GM18507 (cell line): ENCODE data around the gene EMID1.
A peak's percentile ranks its signal among the peaks of the same experiment; 100 is the strongest.

ENCODE experiments used
- DNase-seq: peaks from one replicate; pipeline ENCODE4 v3.0.0; 2011; ENCODE audit warnings: low read depth; ENCODE audit not compliant: insufficient read length; ENCODE audit errors: extremely low spot score
- FAIRE-seq: peaks from 2 replicates; lab custom pipeline; 2011; peaks lifted over from hg19 to GRCh38; lab: Jason Lieb, UNC

Gene EMID1

DNA sequence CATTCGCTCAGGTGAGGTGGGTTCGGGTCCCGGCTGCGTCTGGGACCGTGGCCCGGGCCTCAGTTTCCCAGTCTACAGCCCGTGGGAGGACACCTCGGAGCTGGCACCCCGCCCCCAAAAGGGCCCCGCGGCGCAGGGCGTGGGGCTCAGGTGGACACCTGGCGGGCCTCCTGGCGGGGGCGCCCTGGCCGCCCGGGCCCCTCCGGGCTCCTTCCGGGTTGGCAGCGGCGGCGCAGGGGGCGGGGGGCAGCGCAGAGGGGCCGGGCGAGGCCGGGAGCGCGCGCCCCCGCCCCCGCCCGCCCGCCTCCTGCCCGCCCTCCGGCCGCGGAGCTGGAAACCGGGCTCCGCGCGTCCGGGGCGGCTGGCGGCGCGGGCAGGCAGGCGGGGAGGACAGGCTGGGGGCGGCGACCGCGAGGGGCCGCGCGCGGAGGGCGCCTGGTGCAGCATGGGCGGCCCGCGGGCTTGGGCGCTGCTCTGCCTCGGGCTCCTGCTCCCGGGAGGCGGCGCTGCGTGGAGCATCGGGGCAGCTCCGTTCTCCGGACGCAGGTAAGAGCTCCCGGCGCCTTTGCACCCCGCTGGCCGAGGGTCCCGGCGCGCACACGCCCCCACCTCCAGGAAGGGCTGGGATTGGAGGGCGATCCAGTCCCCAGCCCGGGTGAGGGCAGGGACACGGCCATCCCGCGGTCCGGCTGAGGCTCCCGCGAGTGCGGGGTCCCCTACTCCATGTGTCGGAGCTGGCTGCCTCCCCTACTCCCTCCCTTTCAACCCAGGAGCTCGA lies at the start of gene EMID1:
TSS of gene EMID1 (plus strand) at position 303 of the 778 bp plus-strand sequence. CDS start at position 446, 143 bp downstream.
- FAIRE-seq (peak; percentile 66), DNase-seq (peak; percentile 38)

DNA sequence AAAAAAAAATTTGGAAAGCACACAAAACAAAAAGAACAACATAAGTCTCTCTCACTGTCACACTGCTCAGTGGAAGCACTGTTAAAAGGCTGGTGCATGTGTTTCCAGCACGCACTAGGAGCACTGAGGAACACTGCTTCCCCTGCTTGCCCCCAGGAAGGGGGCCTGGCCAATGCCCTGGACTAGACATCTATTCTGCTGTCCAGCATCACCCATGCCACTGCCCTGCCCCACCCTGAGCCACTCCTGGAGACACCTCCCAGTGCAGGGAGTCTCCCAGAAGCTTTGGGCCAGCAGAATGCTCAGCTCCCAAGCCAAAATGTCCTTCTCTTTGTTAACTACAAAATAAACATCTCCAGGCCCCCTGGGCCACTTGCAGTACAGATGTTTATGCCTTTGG lies 49.7 kb upstream of the EMID1 start:
- FAIRE-seq, result no peak
- DNase-seq, result no peak

- no peak for DNase-seq
- peak; percentile 77 for FAIRE-seq
Observed at GRCh38 chr22:29156507-29156906, 49.2 kb upstream of the EMID1 start.

GRCh38 chr22:29157759-29158535 lies 47.7 kb upstream of the EMID1 start:
- no peak for DNase-seq
- peak; percentile 68 for FAIRE-seq

- FAIRE-seq (no peak), DNase-seq (no peak)
Observed at GRCh38 chr22:29158546-29158945, 47.1 kb upstream of the EMID1 start.

- no peak for FAIRE-seq
Observed at GRCh38 chr22:29163808-29164207, 41.9 kb upstream of the EMID1 start.

GRCh38 chr22:29165321-29166060 lies 40.2 kb upstream of the EMID1 start:
- no peak for DNase-seq
- FAIRE-seq, result no peak

More at GRCh38 chr22:29163808-29164207, 41.9 kb upstream of the EMID1 start:
- DNase-seq, result no peak

- FAIRE-seq, result peak; percentile 60
- DNase-seq, result no peak
Observed at GRCh38 chr22:29166180-29166579, 39.5 kb upstream of the EMID1 start.

DNA sequence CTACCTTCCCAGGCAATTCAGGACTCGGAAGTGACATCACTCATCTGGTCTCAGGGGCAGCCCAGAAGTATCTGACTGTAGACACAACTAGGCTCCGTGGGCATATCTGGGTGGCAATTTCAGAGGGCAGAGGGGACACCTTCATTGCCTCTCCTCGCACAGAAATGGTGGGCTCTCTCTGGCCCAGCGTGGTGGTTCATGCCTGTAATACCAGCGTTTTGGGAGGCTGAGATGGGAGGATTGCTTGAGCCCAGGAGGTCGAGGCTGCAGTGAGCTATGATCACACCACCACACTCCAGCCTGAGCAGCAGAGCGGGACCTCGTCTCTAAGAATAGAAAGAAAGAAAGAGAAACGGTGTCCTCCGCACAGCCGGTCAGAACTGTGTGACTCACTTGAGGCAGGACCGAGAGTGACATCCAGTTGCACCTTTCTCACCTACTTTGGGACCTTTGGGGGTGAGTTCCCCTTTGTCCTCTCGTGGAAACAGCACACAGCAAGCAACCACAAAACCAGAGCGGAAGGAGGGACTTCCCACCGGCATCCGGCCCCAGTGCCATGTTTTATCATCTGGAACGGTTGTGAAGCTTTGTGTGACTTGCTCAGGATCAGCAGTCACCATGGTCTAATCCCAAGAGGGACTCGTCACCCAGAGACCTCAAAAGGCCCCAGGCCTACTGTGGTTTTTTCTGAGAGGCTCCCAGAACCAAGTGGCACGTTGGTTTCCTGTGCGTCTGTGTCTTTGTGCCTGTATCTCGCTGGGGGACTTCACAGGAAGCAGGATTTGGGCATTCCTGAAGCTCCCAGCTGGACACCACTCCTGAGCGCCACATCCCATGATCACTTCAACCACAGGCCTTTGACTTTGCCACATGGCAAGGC lies 38.4 kb upstream of the EMID1 start:
- DNase-seq (peak; percentile 84), FAIRE-seq (peak; percentile 100)

DNA sequence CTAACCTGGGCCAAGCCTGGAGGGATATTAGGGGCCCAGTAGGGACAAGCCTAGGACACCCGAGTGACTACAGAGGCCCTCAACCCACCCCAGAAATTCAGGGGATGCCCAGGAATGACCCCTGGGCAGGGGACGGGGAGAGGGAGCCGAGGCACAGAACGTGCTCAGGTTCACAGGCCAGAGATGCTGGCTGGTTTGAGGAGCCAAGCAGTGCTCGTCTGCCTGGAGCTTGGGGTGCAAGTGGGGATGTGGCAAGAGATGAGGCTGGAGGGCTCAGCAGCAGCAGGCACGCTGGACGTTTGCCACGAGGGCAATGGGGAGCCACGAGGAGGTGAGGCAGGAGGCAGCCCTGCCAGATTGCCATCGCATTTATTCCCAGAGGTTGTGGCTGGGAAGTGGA lies 34.0 kb upstream of the EMID1 start:
- no peak for FAIRE-seq
- DNase-seq, result no peak

- FAIRE-seq (no peak), DNase-seq (no peak)
Observed at GRCh38 chr22:29172216-29172615, 33.5 kb upstream of the EMID1 start.

DNA sequence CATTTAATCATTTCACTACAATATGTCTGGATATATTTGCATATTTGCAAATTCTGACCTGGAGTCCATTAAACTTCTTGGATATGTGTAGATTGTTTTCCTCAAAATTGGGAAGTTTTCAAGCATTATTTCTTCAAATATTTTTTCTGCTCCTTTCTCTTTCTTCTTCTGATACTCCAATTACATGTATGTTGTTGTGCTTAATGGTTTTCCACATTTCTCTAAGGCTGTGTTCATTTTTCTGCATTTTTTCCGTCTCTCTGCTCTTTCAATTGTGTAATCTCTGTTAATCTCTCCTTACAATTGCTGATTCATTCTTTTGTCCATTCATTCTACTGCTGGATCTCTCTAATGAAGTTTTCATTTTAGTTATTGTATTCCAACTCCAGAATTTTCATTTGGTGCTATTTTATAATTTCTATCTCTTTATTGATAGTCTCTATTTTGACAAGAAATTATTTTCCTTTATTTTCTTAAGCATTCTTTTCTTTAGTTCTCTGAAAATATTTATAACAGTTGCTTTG lies 30.3 kb upstream of the EMID1 start:
- FAIRE-seq (no peak), DNase-seq (no peak)

- DNase-seq (no peak), FAIRE-seq (peak; percentile 15)
Observed at GRCh38 chr22:29183971-29184848, 21.5 kb upstream of the EMID1 start.

- no peak for FAIRE-seq
- DNase-seq, result no peak
Observed at GRCh38 chr22:29184849-29185490, 20.7 kb upstream of the EMID1 start.

GRCh38 chr22:29186302-29186701 lies 19.4 kb upstream of the EMID1 start:
- DNase-seq (no peak), FAIRE-seq (no peak)

GRCh38 chr22:29187831-29188230 lies 17.9 kb upstream of the EMID1 start:
- DNase-seq (no peak), FAIRE-seq (no peak)

- FAIRE-seq (no peak), DNase-seq (no peak)
Observed at GRCh38 chr22:29190051-29190450, 15.6 kb upstream of the EMID1 start.

DNA sequence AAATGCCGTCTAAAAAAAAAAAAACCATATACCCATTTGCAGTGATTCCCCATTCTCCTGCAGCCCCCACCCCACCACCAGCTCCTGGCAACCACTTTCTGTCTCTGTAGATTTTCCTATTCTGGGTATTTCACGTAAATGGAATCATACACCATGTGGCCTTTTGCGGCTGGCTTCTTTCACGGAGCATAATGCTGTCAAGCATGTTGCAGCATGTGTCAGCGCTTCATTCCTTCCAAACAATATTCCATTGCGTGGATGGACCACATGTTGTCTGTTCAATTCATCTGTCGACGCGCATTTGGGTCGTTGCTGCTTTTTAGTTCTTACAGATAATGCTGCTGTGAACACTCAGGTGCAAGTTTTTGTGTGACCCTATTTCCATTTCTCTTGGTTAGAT lies 14.8 kb upstream of the EMID1 start:
- FAIRE-seq (no peak), DNase-seq (no peak)
